ENCODE measurements around the gene RBM20. TPM values are rescaled to one million over a fixed set of nuclear protein-coding genes. Genes with fewer than 3 reads are reported as not detected.

The RBM20 gene
- total RNA-seq, 2 donors from 2014 or later = 51.7 to 59.9 TPM

DNA sequence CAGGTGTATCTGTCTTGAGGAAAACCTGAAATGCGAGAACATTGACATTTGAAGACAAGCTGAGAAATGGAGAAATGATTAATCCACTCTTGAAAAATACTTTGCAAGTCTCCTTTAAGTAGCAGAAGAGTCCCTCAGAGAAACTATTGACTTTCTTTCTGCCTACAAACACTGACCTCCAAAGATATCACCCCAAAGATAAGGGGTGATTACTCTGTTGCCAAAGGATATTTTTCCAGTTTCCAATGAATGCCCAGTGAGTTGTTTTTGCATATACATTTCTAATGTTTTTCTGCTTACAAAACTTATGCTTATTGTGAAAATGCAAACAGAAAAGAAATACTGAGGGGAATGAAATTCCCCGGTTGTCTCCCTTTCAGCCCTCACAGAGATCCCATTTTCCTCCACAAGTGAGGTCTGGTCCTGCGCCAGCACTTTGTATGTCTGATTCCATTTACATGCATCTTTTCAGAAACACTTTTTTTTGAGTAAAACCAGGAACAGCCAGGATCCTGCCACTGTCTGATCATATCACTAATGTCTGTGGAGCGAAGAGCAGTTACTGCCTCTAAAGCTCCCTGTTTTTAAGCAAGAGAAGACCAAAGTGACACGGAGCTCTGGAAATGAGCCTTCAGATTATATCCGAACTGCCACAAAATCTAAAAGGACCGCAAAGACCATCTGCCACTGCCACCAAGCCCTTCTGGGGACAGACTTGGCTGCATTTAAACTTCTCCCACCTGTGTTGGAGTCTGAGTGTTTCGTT lies 144.7 kb downstream of the RBM20 start:
- Histone ChIP-seq H3K27ac (peak overlapping the region; percentile 77 to 80), H3K36me3 (peaks cover 19% of the 10 kb centered on the region), H3K4me3 (no peak overlapping the region), H3K27me3 (no peaks in the 10 kb centered on the region), H3K9me3 (no peaks in the 10 kb centered on the region), H3K4me1 (peaks cover 0 to 55% of the 10 kb centered on the region in 2 donors)
- TF ChIP-seq, protein P1, sequence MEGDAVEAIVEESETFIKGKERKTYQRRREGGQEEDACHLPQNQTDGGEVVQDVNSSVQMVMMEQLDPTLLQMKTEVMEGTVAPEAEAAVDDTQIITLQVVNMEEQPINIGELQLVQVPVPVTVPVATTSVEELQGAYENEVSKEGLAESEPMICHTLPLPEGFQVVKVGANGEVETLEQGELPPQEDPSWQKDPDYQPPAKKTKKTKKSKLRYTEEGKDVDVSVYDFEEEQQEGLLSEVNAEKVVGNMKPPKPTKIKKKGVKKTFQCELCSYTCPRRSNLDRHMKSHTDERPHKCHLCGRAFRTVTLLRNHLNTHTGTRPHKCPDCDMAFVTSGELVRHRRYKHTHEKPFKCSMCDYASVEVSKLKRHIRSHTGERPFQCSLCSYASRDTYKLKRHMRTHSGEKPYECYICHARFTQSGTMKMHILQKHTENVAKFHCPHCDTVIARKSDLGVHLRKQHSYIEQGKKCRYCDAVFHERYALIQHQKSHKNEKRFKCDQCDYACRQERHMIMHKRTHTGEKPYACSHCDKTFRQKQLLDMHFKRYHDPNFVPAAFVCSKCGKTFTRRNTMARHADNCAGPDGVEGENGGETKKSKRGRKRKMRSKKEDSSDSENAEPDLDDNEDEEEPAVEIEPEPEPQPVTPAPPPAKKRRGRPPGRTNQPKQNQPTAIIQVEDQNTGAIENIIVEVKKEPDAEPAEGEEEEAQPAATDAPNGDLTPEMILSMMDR (IDR thresholded peaks at IDR 0.05) = no peak
- no peak for DNase-seq (ENCODE audit: low spot score)

DNA sequence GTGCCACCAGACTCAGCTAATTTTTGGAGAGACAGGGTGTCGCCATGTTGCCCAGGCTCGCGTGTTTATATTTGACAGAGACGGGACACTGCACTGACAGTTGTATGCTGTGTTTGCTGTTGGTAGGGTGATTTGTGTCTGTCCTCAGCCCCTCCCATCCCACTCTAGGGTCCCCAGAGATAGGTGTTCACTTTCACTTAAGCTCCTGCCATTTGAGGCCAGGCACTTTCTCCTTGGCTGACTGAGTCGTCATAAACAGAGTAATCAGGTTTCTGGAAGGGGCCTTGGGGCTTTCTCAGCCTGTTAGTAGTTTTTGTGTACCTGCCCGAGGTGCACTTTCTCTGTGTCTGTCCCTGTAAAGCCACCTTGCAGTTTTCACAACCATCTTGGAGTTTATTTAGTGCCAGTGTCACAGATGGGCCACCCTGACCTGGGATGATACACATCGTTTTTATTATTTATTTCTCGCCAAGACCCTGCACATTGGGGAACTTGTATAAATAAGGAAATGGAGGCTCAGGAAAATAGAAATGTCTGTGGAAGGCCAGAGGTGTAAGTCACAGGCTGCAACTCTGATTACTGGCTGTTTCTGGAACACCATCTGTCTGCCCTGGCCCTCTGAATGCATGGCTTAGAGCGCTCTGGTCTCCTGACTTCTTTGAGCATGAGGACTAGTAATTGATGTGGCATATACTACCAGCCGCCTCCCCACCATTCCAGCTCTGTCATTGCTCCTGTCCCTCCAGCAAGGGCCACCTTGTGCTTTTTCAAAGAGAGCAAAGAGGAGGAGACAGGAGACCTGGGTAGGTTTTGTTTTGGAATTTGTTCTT lies 145.7 kb downstream of the RBM20 start:
- no peaks in the 10 kb centered on the region for H3K9me3 ChIP-seq
- no peak overlapping the region for H3K4me3 ChIP-seq
- H3K27ac ChIP-seq = peak overlapping the region; percentile 77 to 80
- no peaks in the 10 kb centered on the region for H3K27me3 ChIP-seq
- TF ChIP-seq, protein P1 (IDR thresholded peaks at IDR 0.05) = no peak
- peaks cover 12% of the 10 kb centered on the region for H3K36me3 ChIP-seq
- H3K4me1 ChIP-seq = peaks cover 0 to 59% of the 10 kb centered on the region in 2 donors
- no peak for DNase-seq (ENCODE audit: low spot score)

DNA sequence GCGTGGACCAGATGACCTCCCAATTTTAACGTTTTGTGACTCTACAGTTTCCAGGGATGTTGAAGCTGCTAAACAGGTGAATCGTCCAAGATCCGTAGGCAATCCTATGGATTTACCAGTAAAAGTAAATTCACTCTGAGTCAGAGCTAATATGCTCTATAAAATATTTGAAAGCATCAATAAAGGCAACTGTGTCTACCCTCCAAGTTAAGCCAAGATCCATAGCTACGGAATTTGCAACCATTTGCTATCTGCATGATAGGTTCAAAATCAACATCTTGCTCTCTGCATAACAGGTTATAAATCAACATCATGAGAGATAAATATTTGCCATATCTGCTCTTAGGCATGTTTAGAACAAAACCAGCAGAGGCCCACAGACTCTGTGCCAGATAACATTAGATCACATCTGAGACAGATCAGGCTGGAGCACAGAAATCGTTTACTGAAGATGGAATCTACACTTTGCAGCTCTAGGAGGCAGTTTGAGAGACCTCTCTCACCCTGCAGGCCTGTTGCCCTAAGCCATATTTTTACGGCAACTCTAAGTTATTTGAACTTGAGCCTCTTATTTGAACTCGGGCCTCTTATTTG lies 146.9 kb downstream of the RBM20 start:
- Histone ChIP-seq H3K36me3 (no peaks in the 10 kb centered on the region), H3K27me3 (no peaks in the 10 kb centered on the region), H3K9me3 (no peaks in the 10 kb centered on the region), H3K27ac (peak overlapping the region; percentile 77 to 80), H3K4me3 (no peak overlapping the region), H3K4me1 (peaks cover 0 to 63% of the 10 kb centered on the region in 2 donors)
- TF ChIP-seq, protein P1 (IDR thresholded peaks at IDR 0.05) = no peak
- DNase-seq (ENCODE audit: low spot score) = no peak

DNA sequence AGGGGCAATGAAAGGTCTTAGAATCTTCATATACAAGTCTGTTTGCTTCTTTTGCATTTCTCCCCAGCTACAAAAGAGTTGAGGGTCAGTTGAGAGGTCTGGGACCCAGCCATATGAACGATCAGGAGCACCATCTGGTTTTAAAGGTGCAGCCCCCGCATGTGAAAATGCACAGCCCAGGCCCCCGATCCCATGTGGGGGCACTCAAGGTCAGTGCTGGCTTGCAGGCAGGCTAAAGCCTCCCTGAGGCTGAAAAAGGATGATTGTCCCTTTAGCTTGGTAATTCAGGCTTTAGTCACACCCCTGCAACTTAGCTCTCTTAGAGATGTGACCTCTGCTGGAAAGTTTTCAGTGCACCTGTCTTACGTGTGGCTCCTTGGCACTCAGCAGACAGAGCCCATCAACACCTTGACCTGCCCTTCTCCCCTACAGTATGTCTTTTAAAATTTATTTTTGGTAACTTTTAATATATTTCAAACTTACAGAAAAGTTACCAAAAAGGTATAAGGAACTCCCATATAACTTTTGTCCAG lies 147.5 kb downstream of the RBM20 start:
- Histone ChIP-seq H3K27me3 (no peaks in the 10 kb centered on the region), H3K27ac (peak overlapping the region; percentile 17 to 77), H3K4me3 (no peak overlapping the region), H3K9me3 (no peaks in the 10 kb centered on the region), H3K4me1 (peaks cover 0 to 61% of the 10 kb centered on the region in 2 donors), H3K36me3 (no peaks in the 10 kb centered on the region)
- TF ChIP-seq, protein P1 (IDR thresholded peaks at IDR 0.05) = no peak
- no peak for DNase-seq (ENCODE audit: low spot score)

DNA sequence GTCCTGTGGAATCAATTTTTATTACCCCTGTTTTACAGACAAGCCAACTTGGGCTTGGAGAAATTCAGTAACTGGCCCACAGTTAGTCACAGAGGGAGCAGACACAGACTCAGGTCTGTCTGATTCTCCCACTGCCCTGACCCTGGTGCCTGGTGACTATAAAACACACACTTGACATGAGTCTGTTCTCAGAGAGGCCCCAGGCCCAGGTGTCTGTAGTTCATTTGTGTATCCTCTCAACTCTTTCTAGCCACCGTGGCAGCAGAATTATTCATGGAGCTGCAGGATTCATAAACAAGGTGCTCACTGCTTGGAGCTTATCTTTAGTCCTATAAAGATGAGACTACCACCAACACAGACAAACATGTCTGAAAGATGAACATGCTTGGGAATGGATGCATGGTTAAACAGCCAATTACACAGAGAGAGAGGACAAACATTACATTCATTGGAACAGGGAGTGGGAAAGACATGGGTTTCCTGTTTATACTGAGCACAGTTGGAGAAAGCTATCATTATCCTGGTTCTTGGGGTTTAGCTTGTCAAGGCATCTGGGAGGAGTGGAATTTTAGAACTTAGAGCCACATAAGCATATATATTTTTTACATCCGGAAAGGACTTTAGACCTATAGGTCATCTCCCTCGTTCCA lies 148.5 kb downstream of the RBM20 start:
- Histone ChIP-seq H3K4me3 (no peak overlapping the region), H3K9me3 (no peaks in the 10 kb centered on the region), H3K27me3 (no peaks in the 10 kb centered on the region), H3K36me3 (peaks cover 2% of the 10 kb centered on the region), H3K27ac (peak overlapping the region; percentile 68 to 77), H3K4me1 (peaks cover 0 to 51% of the 10 kb centered on the region in 2 donors)
- TF ChIP-seq, protein P1 (IDR thresholded peaks at IDR 0.05) = no peak
- no peak for DNase-seq (ENCODE audit: low spot score)
